DMS114 treated with DMSO at 0.1 percent for 48 hours (cell line): ENCODE results near the gene SEPHS2.
A peak's percentile ranks its signal among the peaks of the same experiment; 100 is the strongest.
"Not testable (repeated sequence)": the region's sequence is repeated elsewhere in the genome, so short reads cannot be mapped to it uniquely, and the experiment has no call there.

ENCODE experiments used
- DNase-seq: peaks from one replicate; lab custom pipeline; 2025; ENCODE audit not compliant: unreplicated experiment; lab: John Stamatoyannopoulos, UW

The SEPHS2 gene, protein sequence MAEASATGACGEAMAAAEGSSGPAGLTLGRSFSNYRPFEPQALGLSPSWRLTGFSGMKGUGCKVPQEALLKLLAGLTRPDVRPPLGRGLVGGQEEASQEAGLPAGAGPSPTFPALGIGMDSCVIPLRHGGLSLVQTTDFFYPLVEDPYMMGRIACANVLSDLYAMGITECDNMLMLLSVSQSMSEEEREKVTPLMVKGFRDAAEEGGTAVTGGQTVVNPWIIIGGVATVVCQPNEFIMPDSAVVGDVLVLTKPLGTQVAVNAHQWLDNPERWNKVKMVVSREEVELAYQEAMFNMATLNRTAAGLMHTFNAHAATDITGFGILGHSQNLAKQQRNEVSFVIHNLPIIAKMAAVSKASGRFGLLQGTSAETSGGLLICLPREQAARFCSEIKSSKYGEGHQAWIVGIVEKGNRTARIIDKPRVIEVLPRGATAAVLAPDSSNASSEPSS

GRCh38 chr16:30445408-30446202 lies at the start of gene SEPHS2:
Gene SEPHS2, minus strand, starts transcription at chr16:30445874. Its CDS starts 147 bp downstream, at chr16:30445727.
- DNase-seq = peak; percentile 96

DNA sequence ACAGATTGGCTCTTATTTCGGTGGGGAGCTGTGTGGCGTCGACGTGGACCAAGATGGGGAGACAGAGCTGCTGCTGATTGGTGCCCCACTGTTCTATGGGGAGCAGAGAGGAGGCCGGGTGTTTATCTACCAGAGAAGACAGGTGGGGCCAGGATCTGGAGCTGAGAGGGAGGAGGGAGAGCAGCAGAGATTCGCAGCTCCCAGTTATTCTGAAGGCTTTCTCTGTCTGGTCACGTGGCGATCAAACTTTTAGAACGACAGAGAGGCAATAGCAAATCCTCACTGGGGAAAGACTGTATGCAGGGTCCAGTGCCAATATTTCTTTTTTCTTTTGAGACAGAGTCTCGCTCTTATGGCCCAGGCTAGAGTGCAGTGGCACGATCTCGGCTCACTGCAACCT lies 49.0 kb upstream of the SEPHS2 start:
- no peak for DNase-seq

DNA sequence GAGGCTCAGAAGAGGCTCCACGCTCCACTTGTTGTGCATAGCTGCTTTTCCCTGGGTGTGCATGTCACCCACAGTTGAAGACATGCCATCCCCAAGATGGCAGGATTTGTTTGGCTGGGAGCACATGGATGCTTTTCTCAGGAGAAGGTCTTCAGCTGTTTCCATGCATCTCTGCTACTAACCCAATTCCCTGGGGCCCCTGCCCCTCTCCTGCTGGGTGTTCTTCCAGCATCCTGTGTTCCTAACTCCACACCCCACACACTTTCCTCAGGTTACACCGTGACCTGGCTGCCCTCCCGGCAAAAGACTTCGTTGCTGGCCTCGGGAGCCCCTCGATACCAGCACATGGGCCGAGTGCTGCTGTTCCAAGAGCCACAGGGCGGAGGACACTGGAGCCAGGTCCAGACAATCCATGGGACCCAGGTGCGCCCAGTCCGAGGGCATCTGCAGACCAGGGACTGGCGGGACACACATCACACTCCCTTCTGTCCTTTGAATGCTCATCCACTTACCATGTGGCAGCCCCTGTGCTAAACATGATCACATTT lies 48.3 kb upstream of the SEPHS2 start:
- DNase-seq = no peak

DNA sequence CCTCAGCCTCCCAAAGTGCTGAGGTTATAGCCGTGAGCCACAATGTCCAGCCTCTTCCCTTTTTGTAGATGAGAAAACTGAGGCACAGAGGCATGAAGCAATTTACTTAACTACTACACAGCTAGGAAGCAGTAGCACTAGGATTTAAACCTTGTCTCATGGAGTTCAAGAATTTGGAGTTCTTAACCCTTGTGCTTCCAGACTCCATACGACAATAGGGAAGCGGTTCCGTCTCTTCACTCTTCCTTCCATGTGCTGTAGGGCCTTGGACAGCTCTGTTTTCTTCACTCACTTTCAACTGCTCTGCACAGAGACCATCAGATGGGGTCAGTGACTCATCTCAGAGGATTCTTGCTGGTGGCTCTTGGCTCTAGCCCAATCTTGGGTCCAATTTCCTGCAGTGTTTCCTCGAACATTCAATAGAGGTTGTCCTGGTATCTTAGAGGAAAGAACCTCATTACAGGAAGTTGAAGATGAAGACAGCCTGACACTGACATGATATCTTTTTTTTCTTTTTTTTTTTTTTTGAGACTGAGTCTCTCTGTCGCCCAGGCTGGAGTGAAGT lies 46.2 kb upstream of the SEPHS2 start:
- no peak for DNase-seq

DNA sequence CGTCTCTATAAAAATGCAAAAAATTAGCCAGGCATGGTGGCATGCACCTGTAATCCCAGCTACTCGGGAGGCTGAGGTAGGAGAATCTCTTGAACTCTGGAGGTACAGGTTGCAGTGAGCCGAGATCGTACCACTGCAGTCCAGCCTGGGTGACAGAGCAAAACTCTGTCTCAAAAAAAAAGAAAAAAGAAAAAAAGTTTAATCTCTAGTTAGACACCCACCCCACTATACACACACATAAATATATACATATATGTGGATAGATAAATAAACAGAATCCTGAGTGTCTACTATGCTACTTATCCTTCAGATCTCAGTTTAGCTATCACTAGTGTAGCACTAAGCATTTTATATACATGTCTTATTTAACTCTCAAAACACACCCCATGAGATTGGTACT lies 45.6 kb upstream of the SEPHS2 start:
- DNase-seq = no peak

DNA sequence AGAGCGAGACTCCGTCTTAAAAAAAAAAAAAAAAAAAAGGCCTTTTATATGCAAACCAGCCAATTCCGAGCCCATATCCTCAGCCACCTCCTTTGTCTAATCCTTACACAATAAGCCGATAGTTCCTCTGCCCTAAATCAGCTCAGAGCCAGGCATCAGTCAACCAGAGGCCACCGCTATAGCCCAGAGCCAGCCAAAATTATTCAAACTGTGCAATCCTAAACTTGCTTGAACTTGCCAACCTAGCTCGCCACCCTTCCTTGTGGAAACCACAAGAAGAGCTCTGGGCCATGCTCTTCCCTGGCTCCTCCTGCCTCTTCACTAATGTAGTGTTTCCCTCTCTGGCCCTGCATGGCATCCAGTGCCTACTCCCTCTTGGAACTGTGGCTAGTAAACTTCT lies 44.5 kb upstream of the SEPHS2 start:
- DNase-seq = no peak

DNA sequence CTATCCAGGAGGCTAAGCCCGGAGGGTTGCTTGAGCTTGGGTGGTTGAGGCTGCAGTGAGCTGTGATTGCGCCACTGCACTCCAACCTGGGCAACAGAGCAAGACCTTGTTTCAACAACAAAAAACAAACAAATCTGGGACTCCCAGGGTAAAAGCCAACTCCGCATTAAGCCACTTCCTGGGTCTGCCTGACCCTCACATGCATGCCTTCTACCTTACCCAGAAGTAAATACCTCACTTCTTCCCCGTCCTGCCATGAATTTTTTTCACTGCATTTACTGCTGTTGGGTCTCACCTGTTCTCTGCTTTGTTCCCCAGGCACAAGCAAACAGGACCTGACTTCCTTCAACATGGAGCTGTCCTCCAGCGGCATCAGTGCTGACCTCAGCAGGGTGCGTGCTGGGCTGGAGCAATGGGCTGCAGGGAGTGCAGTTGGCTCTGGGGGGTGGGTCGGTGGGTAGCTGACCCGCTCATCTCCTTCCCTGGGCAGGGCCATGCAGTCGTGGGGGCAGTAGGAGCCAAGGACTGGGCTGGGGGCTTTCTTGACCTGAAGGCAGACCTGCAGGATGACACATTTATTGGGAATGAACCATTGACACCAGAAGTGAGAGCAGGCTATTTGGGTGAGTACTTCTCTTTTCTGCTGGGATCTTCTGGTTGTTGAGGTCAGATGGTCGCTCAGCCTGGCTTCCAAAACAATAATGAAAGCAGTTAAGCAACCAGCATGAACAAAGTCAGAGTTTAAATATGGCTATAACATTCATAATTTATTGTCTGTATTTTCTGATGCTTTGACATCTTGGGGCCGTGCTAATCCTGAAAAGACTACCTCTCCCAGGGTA lies 43.3 kb upstream of the SEPHS2 start:
- DNase-seq = no peak

DNA sequence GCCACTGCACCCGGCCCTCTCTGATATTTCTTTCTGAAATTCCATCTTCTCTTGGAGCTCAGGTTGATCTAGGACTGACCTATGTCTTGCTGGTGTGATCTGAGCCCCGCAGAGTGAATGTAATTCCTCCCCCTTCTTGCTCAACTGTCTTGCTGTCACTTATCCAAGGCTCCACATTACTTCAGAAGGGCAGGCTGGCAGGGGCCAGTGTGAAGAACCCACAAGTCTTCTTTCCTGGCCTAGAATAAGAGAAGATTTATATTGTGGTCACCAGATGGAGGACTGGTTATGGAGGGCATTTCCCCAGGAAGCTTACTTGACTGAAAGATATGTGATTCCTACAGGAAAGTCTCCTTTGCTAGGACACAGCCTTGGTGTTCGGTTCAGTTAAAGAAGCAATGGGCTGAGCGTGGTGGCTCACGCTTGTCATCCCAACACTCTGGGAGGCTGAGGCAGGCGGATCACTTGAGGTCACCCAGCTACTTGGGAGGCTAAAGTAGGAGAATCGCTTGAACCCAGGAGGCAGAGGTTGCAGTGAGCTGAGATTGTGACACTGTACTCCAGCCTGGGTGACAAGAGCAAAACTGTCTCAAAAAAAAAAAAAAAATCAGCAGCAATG lies 40.3 kb upstream of the SEPHS2 start:
- no peak for DNase-seq

- no peak for DNase-seq
Observed at GRCh38 chr16:30484887-30485286, 39.2 kb upstream of the SEPHS2 start.

- no peak for DNase-seq
Observed at GRCh38 chr16:30482366-30482765, 36.7 kb upstream of the SEPHS2 start.

DNA sequence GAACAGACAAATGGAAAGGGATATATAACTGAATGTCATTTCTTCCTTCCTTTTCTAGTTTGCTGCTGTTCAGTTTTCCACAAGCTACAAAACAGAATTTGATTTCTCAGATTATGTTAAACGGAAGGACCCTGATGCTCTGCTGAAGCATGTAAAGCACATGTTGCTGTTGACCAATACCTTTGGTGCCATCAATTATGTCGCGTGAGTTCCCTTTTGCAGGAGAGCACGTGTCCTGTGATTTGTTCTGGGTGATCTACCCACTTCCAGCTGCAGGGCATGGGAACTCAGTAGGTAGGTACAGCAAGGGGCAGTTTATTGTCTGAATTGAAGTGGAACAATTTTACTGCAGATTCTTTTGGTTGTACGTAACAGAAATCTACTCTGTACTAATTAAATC lies 35.7 kb upstream of the SEPHS2 start:
- no peak for DNase-seq

DNA sequence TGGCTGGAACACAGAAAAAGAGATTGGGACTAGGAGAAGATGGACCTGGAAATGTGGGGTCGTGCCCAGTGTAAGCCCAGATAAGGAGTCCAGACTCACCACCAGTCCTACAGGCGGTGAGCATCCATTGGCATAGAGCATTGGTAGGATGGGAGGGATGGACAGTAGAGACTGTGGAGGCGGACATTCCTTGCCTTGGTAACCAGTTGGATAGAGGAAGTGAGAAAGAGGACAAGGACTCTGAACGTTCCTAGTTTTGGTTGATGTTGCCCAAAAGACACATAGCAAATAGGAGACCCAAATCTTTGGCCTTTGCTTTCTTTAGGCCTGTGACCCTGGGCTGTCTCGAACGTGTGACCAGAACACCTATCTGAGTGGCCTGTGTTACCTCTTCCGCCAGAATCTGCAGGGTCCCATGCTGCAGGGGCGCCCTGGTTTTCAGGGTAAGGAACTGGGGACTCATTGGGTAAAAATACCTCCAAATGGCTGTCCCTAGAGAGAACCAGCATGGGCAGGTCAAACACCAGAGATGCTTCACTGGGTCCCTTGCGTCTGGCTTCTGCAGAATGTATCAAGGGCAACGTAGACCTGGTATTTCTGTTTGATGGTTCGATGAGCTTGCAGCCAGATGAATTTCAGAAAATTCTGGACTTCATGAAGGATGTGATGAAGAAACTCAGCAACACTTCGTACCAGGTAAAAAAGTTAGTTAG lies 33.2 kb upstream of the SEPHS2 start:
- DNase-seq = no peak

DNA sequence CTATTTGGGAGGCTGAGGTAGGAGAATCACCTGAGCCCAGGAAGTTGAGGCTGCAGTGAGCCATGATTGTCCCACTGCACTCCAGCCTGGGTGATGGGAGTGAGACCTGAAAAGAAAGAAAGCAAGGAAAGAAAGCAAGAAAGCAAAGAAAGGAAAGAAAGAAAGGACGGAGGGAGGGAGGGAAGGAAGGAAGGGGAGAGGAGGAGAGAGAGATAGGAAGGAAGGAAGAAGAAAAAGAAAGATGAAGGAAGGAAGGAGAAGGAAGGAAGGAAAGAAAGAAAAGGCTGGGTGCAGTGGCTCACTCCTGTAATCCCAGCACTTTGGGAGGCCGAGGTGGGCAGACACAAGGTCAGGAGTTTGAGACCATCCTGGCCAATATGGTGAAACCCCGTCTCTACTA lies 32.1 kb upstream of the SEPHS2 start:
- DNase-seq = not testable (repeated sequence)

DNA sequence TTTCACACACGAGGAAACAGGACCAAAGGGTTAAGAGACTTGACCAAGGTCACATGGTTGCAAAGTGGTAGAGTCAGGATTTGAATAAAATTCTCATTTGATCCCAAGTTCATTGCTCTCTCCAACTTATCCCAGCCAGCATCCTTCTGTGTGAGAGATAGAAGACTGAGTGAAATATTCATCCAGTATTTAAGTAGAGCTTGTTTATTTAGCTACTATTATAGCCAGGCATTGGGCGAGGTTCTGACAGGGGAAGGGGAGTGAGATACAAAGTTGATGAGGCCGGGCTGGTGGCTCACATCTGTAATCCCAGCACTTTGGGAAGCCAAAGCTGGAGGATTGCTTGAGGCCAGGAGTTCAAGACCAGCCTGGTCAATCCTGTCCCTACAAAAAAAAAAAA lies 31.3 kb upstream of the SEPHS2 start:
- DNase-seq = no peak

DNA sequence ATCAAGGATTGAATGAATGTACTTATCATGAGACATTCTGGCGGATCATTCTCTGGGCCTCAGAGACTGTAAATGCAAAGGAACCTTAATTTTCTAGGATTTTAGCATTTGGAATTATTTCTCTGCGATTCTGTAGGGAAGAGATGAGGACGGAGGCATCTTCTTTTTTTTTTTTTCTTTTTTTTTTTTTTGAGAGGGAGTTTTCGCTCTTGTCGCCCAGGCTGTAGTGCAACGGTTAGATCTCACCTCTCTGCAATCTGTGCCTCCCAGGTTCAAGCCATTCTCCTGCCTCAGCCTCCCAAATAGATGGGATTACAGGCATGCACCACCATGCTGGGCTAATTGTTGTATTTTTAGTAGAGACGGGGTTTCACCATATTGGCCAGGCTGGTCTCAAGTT lies 29.0 kb upstream of the SEPHS2 start:
- DNase-seq = no peak

DNA sequence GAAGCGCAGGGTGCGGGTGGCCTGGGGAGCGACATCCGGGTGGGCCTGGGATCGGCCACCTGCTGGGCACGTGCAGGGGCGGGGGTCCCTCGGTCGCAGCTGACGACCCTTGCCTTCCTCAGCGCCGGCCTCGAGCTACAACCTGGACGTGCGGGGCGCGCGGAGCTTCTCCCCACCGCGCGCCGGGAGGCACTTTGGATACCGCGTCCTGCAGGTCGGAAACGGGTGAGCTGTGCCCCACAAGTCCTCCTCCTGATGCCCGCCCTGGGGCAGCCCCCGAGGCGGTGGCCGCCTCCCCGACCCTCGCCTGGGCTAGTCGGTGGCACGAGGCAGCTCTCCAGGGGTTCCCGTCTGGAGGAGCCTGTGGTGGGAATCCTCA lies 28.4 kb upstream of the SEPHS2 start:
- DNase-seq = no peak

- no peak for DNase-seq
Observed at GRCh38 chr16:30473231-30474073, 27.8 kb upstream of the SEPHS2 start.

- DNase-seq = no peak
Observed at GRCh38 chr16:30472328-30472942, 26.8 kb upstream of the SEPHS2 start, which contains the start of gene ITGAL. Gene ITGAL, plus strand, starts transcription at chr16:30472742. Its CDS starts 96 bp downstream, at chr16:30472838.
